ENCODE results near the gene OR5H14.
"Not testable (repeated sequence)": the region's sequence is repeated elsewhere in the genome, so short reads cannot be mapped to it uniquely, and the experiment has no call there.

The OR5H14 gene

GRCh38 chr3:98147179-98147578, at the start of gene OR5H14:
OR5H14 (plus strand) TSS chr3:98147479; CDS start chr3:98149386, 1,907 bp downstream.
- DNase-seq, result no peak

DNA sequence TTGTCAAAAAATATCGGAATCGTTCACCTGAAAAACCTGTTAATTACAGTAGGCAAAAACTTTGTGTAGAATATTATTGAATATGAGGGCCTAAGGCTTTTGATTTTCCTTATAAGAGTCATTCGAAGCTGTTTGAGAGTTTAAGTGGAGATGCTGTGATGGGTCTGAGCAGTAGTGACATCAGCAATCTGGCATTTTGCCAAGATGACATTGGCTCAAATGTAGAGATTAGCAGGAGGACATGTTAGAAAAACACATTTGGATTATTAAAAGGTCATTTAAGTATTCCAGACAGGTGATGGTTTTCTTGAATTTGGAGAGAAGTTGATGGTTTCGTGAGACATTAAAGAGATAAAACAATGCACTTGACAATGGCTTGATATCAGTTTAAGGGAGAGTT, 47.4 kb upstream of the OR5H14 start:
- no peak for DNase-seq

GRCh38 chr3:98108162-98108561, 39.1 kb upstream of the OR5H14 start:
- no peak for DNase-seq

GRCh38 chr3:98109807-98110549, 37.3 kb upstream of the OR5H14 start:
- no peak for DNase-seq

DNA sequence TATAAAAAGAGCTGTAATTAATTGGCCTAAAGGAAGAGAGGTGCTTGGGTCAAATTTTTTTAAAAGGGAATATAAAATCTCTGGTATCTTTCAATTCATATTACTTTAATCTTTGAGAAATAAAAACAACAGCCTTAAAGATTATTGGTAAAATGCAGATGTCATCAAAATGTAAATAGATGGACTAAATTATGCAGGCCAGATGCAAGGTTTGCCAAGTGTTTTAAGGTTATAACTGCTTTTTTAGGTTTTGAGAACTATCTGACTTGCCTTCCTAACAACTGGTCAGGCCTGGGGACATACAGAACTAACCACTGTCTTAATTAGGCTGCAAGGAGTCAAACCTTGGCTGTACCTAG, 36.8 kb upstream of the OR5H14 start:
- DNase-seq, result no peak

GRCh38 chr3:98114264-98114663, 33.0 kb upstream of the OR5H14 start:
- DNase-seq, result no peak

DNA sequence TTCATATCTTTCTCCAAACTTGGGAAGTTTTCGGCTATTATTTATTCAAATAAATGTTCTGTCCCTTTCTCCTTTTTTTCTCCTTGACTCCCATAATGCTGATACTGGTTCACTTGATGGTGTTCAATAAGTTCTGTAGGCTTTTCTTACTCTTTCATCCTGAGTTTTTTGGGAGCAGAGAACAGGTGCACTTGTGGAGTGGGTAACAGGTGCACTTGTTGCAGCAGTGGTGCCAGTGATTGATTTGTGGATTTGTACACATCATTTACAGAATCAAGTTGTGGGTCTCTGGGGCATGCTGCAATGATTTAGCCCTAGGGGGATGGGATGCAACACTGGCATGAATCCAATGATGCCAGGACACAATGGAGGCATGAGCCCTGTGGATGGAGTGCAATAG, 31.6 kb upstream of the OR5H14 start:
- no peak for DNase-seq

GRCh38 chr3:98130421-98130820, 16.9 kb upstream of the OR5H14 start, which contains the start of gene OR5H1:
OR5H1 (plus strand) TSS chr3:98130721; CDS start chr3:98132698, 1,977 bp downstream.
- no peak for DNase-seq

GRCh38 chr3:98136631-98137030, 10.6 kb upstream of the OR5H14 start:
- DNase-seq, result no peak

DNA sequence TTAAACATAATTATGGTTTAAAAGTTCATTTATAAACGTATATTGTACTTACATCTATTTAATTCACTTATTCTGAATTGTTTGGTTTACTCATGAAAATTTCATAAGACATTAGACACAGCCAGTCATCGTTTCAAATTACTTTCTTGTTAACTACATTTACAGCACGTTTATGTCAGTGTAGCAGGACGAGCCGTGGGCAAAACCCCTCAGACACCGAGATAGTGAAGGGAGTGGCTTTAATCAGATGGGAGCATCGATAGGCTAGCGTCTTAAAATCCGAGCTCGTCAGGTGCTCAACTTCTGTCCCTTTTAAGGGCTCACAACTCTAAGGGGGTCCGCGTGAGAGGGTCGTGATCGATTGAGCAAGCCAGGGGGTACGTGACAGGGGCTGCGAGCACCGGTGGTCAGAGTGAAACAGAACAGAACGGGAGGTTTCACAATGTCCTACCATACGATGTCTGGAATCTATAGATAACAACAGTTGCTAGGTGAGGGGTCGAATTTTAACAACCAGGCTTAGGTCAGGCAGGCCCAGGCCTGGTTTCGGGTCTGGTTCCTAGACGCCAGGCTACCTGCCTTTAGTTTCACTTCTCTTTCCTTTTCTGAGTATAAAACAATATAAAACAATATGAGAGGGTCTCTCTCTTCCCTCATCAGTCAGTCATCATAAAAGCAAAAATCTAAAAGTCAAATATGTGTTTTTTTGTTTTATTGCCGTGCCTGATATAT, 9.3 kb upstream of the OR5H14 start:
- DNase-seq, result not testable (repeated sequence)

- no peak for DNase-seq
These were observed 6.7 kb upstream of the OR5H14 start for GRCh38 chr3:98140531-98140930.

DNA sequence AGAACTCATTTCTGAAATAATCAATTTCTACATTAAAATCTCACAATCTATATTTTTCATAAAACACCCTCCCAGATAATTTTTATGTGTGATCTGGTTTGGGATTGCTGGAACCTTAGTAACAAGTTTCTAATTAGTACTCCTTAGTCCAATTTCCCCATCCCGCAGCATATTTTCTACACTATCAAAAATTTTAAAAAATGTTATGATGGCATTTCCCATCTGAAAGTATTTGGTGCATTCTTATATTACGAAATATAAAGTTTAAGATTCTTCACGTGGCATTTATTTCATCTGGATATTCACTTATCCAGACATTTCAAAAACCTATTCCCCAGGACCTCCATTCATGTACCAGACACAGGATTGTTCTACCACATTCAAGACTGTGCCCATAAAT, 1.5 kb downstream of the OR5H14 start:
- no peak for DNase-seq

DNA sequence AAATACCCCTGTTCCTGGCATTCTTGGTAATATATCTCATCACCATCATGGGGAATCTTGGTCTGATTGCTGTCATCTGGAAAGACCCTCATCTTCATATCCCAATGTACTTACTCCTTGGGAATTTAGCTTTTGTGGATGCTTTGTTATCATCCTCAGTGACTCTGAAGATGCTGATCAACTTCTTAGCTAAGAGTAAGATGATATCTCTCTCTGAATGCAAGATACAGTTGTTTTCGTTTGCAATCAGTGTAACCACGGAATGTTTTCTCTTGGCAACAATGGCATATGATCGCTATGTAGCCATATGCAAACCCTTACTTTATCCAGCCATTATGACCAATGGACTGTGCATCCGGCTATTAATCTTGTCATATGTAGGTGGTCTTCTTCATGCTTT, 2.2 kb downstream of the OR5H14 start:
- not testable (repeated sequence) for DNase-seq

DNA sequence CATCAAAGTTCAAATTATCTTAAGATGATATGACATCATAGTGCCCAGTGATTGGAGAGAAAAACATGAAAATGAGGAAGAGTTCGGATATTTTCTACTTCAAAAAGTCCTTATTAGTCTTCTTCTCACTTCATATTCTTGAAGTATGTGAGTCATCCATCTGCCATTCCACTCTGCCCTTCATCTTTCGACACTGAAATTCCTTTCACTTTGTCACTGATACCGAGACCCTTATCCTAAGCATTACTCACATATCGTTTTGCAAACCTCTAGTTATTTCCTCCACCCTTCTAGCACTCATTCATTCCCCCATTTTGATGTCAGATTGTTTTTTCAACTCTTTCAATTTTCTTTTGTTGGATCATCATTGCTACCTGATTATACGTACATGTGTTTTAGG, 4.0 kb downstream of the OR5H14 start:
- DNase-seq, result no peak

- DNase-seq, result peak in 1 of 2 donors; percentile 28
These were observed 19.1 kb downstream of the OR5H14 start, which contains the start of gene OR5H15 for GRCh38 chr3:98166396-98166795. OR5H15 (plus strand) TSS chr3:98166696; CDS start chr3:98168700, 2,004 bp downstream.

GRCh38 chr3:98171071-98171470, 23.8 kb downstream of the OR5H14 start:
- no peak for DNase-seq

DNA sequence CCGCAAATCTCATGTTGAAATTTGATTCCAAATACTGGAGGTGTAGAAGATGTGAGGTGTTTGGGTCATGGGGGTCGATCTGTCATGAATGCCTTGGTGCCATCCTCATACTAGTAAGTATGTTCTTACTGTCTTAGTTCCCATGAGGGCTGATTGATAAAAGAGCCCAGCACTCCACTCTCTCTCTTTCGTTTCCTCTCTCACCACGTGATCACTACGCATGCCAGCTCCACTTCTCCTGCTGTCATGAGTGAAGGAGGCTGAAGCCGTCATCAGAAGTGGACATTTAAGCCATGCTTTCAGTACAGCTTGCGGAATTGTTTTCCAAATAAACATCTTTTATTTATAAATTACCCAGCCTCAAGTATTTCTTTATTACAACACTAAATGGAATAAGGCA, 25.3 kb downstream of the OR5H14 start:
- DNase-seq, result no peak

DNA sequence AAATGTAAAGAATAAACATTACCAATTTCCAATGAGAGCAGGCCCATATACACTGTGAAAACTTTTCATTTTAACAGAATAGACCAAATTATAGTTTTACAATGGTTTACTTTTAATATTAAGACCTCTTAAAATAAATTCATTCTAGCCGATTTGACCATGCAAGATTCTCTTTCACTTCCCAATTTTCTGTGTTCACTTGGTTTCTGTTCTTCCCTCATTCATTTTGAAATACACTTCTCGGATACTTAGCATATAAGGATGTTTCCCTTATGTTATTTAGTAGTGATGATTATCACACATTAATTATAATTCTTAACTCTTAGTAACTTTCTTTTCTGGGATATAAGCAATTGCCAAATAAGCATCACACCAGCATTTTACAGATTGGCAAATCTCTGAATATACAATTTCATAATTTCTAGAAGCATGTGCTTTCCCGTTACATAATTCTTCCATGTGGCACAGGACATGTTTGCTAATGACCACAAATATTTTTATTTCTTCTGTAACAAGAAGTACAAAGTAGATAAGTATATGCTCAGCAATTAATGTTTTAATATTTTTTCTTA, 33.1 kb downstream of the OR5H14 start:
- DNase-seq, result peak; percentile 67 to 78

GRCh38 chr3:98182196-98182595, 34.9 kb downstream of the OR5H14 start:
- no peak for DNase-seq

- DNase-seq, result peak; percentile 29 to 65
These were observed 37.9 kb downstream of the OR5H14 start for GRCh38 chr3:98185180-98185579.

- DNase-seq, result peak; percentile 45 to 77
These were observed 41.3 kb downstream of the OR5H14 start for GRCh38 chr3:98188545-98188944.

- not testable (repeated sequence) for DNase-seq
These were observed 43.6 kb downstream of the OR5H14 start for GRCh38 chr3:98190911-98191310.

GRCh38 chr3:98196293-98196692, 49.0 kb downstream of the OR5H14 start:
- DNase-seq, result not testable (repeated sequence)

DNA sequence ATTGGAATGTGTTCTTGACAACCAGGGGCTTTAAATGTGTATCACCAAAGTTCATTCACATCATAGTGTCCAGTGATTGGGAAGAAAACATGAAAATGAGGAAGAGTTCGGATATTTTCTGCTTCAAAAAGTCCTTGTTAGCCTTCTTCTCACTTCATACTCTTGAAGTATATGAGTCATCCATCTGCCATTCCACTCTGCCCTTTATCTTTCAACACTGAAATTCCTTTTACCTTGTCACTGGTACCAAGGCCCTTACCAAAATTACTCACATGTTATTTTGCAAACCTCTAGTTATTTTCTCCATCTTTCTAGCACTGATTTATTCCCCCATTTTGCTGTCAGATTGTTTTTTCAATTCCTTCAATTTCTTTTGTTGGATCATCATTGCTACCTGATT, 51.7 kb downstream of the OR5H14 start:
- DNase-seq, result no peak

Data from inflammatory macrophage treated with lipopolysaccharide for 1 hour (primary cell).